IPS-20b (cell line): ENCODE data around the gene PDSS1.
"Not testable (repeated sequence)": the region's sequence is repeated elsewhere in the genome, so short reads cannot be mapped to it uniquely, and the experiment has no call there.

Source experiments
- H3K27ac ChIP-seq: one replicate; pipeline ENCODE4 v1.5.1; 2013; ENCODE audit warnings: low read length
- H3K27me3 ChIP-seq: 2 replicates; pipeline ENCODE4 v1.6.1; 2013; ENCODE audit warnings: mild to moderate bottlenecking, low read length, inconsistent platforms; ENCODE audit not compliant: insufficient read depth
- H3K36me3 ChIP-seq: 2 replicates; pipeline ENCODE4 v1.6.1; 2013; ENCODE audit warnings: low read depth, mild to moderate bottlenecking, inconsistent platforms, low read length, moderate library complexity; ENCODE audit not compliant: insufficient read depth
- H3K4me1 ChIP-seq: 2 replicates; pipeline ENCODE4 v1.6.1; 2013; ENCODE audit warnings: mild to moderate bottlenecking, control low read depth, inconsistent platforms, low read length, moderate library complexity; ENCODE audit not compliant: insufficient read depth
- H3K4me3 ChIP-seq: 2 replicates; pipeline ENCODE4 v1.5.1; 2013; ENCODE audit warnings: mild to moderate bottlenecking, low read length, inconsistent platforms
- H3K9ac ChIP-seq: 2 replicates; pipeline ENCODE4 v1.6.1; 2013; ENCODE audit warnings: low read depth, mild to moderate bottlenecking, inconsistent platforms, low read length, moderate library complexity
- H3K9me3 ChIP-seq: 2 replicates; pipeline ENCODE4 v1.6.1; 2013; ENCODE audit warnings: mild to moderate bottlenecking, low read depth, low read length, inconsistent platforms; ENCODE audit not compliant: insufficient read depth

PDSS1 gene

GRCh38 chr10:26682931-26683330 is 14.6 kb upstream of the PDSS1 start:
- Histone ChIP-seq H3K27ac (no peak overlapping the region), H3K27me3 (no peaks in the 10 kb centered on the region), H3K4me3 (no peak overlapping the region), H3K4me1 (no peaks in the 10 kb centered on the region), H3K36me3 (no peaks in the 10 kb centered on the region), H3K9me3 (no peaks in the 10 kb centered on the region), H3K9ac (no peak overlapping the region)

- not testable (repeated sequence) for H3K27me3 ChIP-seq, H3K9ac ChIP-seq, H3K36me3 ChIP-seq, H3K9me3 ChIP-seq, H3K27ac ChIP-seq, H3K4me1 ChIP-seq, H3K4me3 ChIP-seq
These were observed 12.7 kb upstream of the PDSS1 start for GRCh38 chr10:26684667-26685264.

- no peak overlapping the region for H3K9ac ChIP-seq
- H3K4me3 ChIP-seq: no peak overlapping the region
- no peaks in the 10 kb centered on the region for H3K36me3 ChIP-seq
- no peaks in the 10 kb centered on the region for H3K4me1 ChIP-seq
- no peak overlapping the region for H3K27ac ChIP-seq
- H3K9me3 ChIP-seq: no peaks in the 10 kb centered on the region
- no peaks in the 10 kb centered on the region for H3K27me3 ChIP-seq
These were observed 12.1 kb upstream of the PDSS1 start for GRCh38 chr10:26685441-26685840.

GRCh38 chr10:26689399-26689798 is 8.1 kb upstream of the PDSS1 start:
- no peak overlapping the region for H3K4me3 ChIP-seq
- no peaks in the 10 kb centered on the region for H3K27me3 ChIP-seq
- no peaks in the 10 kb centered on the region for H3K36me3 ChIP-seq
- no peak overlapping the region for H3K9ac ChIP-seq
- H3K27ac ChIP-seq: no peak overlapping the region
- no peaks in the 10 kb centered on the region for H3K4me1 ChIP-seq
- no peaks in the 10 kb centered on the region for H3K9me3 ChIP-seq

- H3K4me3 ChIP-seq: no peak overlapping the region
- H3K27me3 ChIP-seq: no peaks in the 10 kb centered on the region
- no peaks in the 10 kb centered on the region for H3K36me3 ChIP-seq
- no peaks in the 10 kb centered on the region for H3K4me1 ChIP-seq
- no peak overlapping the region for H3K9ac ChIP-seq
- no peak overlapping the region for H3K27ac ChIP-seq
- no peaks in the 10 kb centered on the region for H3K9me3 ChIP-seq
These were observed 6.6 kb upstream of the PDSS1 start for GRCh38 chr10:26690731-26691475.

GRCh38 chr10:26694536-26694935 is 3.0 kb upstream of the PDSS1 start:
- not testable (repeated sequence) for H3K4me1 ChIP-seq, H3K36me3 ChIP-seq, H3K27me3 ChIP-seq, H3K9me3 ChIP-seq, H3K9ac ChIP-seq, H3K27ac ChIP-seq, H3K4me3 ChIP-seq

- Histone ChIP-seq H3K27ac (peak overlapping the region; percentile 54), H3K36me3 (peaks cover 5% of the 10 kb centered on the region), H3K9ac (peak overlapping the region; percentile 90), H3K9me3 (no peaks in the 10 kb centered on the region), H3K4me1 (no peaks in the 10 kb centered on the region), H3K27me3 (no peaks in the 10 kb centered on the region), H3K4me3 (peak overlapping the region; percentile 99)
These were observed 727 bp upstream of the PDSS1 start for GRCh38 chr10:26696786-26697162.

- H3K36me3 ChIP-seq: peaks cover 17% of the 10 kb centered on the region
- H3K4me3 ChIP-seq: peak overlapping the region; percentile 99
- no peaks in the 10 kb centered on the region for H3K9me3 ChIP-seq
- no peak overlapping the region for H3K27ac ChIP-seq
- H3K27me3 ChIP-seq: no peaks in the 10 kb centered on the region
- H3K4me1 ChIP-seq: no peaks in the 10 kb centered on the region
- peak overlapping the region; percentile 90 for H3K9ac ChIP-seq
These were observed 564 bp downstream of the PDSS1 start for GRCh38 chr10:26697922-26698608.

- Histone ChIP-seq H3K27me3 (no peaks in the 10 kb centered on the region), H3K9me3 (no peaks in the 10 kb centered on the region), H3K4me1 (no peaks in the 10 kb centered on the region), H3K4me3 (peak overlapping the region; percentile 99), H3K36me3 (peaks cover 20% of the 10 kb centered on the region), H3K9ac (peak overlapping the region; percentile 90; the same call in 1 of the 2 replicates), H3K27ac (no peak overlapping the region)
These were observed 1.4 kb downstream of the PDSS1 start for GRCh38 chr10:26698909-26699308.

GRCh38 chr10:26699631-26700030 is 2.1 kb downstream of the PDSS1 start:
- Histone ChIP-seq H3K9ac (no peak overlapping the region), H3K27ac (no peak overlapping the region), H3K36me3 (peaks cover 22% of the 10 kb centered on the region), H3K4me3 (no peak overlapping the region), H3K4me1 (no peaks in the 10 kb centered on the region), H3K9me3 (no peaks in the 10 kb centered on the region), H3K27me3 (no peaks in the 10 kb centered on the region)

GRCh38 chr10:26700884-26701630 is 3.6 kb downstream of the PDSS1 start:
- Histone ChIP-seq H3K36me3 (peaks cover 34% of the 10 kb centered on the region), H3K4me1 (no peaks in the 10 kb centered on the region), H3K27ac (no peak overlapping the region), H3K9ac (no peak overlapping the region), H3K4me3 (no peak overlapping the region), H3K27me3 (no peaks in the 10 kb centered on the region), H3K9me3 (no peaks in the 10 kb centered on the region)
